Lung (tissue), 12 donors: ENCODE data around the gene FZR1. TPM values are rescaled to one million over a fixed set of nuclear protein-coding genes. Genes with fewer than 3 reads are reported as not detected.
A peak's percentile ranks its signal among the peaks of the same experiment; 100 is the strongest.

ENCODE experiments used
- ATAC-seq: fragments of 200-7000 bp; cut with Tn5 transposase; one replicate; pipeline ENCODE4 v1.9.1; 2020; ENCODE audit warnings: moderate number of reproducible peaks; ENCODE audit not compliant: insufficient read depth, low FRiP score
- DNase-seq, 3 donors: peaks; one replicate each; pipeline ENCODE4 v3.0.0-alpha.2; 2013 to 2017
- H3K27ac ChIP-seq, 2 donors: one replicate each; pipeline ENCODE4 v1.5.1; 2013; ENCODE audit warnings: mild to moderate bottlenecking in 2 of 2, moderate library complexity in 2 of 2, control low read depth in 1 of 2, inconsistent platforms in 1 of 2, low read depth in 1 of 2, low read length in 1 of 2
- H3K27me3 ChIP-seq, 3 donors: one replicate each; pipeline ENCODE4 v1.5.1; 2013; ENCODE audit warnings: low read length in 2 of 3; ENCODE audit not compliant: control insufficient read depth in 3 of 3, insufficient read depth in 3 of 3
- H3K36me3 ChIP-seq, 4 donors: one replicate each; pipeline ENCODE4 v1.5.1; 2013; ENCODE audit warnings: low read length in 4 of 4, mild to moderate bottlenecking in 1 of 4, moderate library complexity in 1 of 4; ENCODE audit not compliant: control insufficient read depth in 4 of 4, insufficient read depth in 4 of 4
- H3K4me1 ChIP-seq, 5 donors: one replicate each; pipeline ENCODE4 v1.5.1; 2013; ENCODE audit warnings: low read length in 5 of 5, mild to moderate bottlenecking in 2 of 5, moderate library complexity in 1 of 5; ENCODE audit not compliant: control insufficient read depth in 5 of 5, insufficient read depth in 5 of 5
- H3K4me3 ChIP-seq: one replicate; pipeline ENCODE4 v1.5.1; 2013; ENCODE audit warnings: mild to moderate bottlenecking, control low read depth, moderate library complexity
- H3K9ac ChIP-seq, 2 donors: one replicate each; pipeline ENCODE4 v1.5.1; 2013; ENCODE audit warnings: low read length in 2 of 2, control low read depth in 1 of 2; ENCODE audit not compliant: insufficient read depth in 1 of 2
- H3K9me3 ChIP-seq, 4 donors: one replicate each; pipeline ENCODE4 v1.5.1; 2013; ENCODE audit warnings: low read length in 3 of 4, mild to moderate bottlenecking in 1 of 4, moderate library complexity in 1 of 4; ENCODE audit not compliant: control insufficient read depth in 4 of 4, insufficient read depth in 3 of 4
- CTCF ChIP-seq: IDR thresholded peaks from 2 replicates; pipeline ENCODE4 v1.5.1; 2012; ENCODE audit warnings: mild to moderate bottlenecking; ENCODE audit errors: control extremely low read depth, extremely low read depth
- WGBS, 2 donors: extraction: QIAGEN DNeasy Blood & Tissue Kit; methylation state at CpG; one replicate each; pipeline ENCODE4 v1.1.7; 2013; 5-methylcytosine and 5-hydroxymethylcytosine counted together
- polyA plus RNA-seq, 2 donors: library from polyadenylated mRNA; stranded (reverse); fragments of 200-250 nt; gene quantifications; one replicate each; pipeline ENCODE4 v1.2.1, GENCODE V29; 2013
- total RNA-seq, 2 donors: library from RNA; depleted of rRNA in 1 of 2; stranded (reverse); fragments of >200 nt in 1 of 2; gene quantifications; one replicate each; pipeline ENCODE4 v1.2.1, GENCODE V29; 2014 to 2021
- donor health status: control.
- donor health status: control.
- donor health status: Bipolar disorder and iron deficiency.
- donor health status: healthy.
- donor health status: DM: yes; HTN: yes; CAD: no.

The FZR1 gene
- total and polyA plus RNA-seq, 4 donors, result 20.0 to 45.8 (median 28.3) TPM

GRCh38 chr19:3575949-3576673, 70.0 kb downstream of the FZR1 start:
- Histone ChIP-seq H3K36me3 (peaks cover 0 to 13% (median 7%) of the 10 kb centered on the region in 4 donors), H3K9ac (no peak overlapping the region), H3K27ac (no peak overlapping the region), H3K9me3 (no peaks in the 10 kb centered on the region), H3K4me1 (peaks cover 0 to 35% (median 14%) of the 10 kb centered on the region in 5 donors), H3K4me3 (no peak overlapping the region), H3K27me3 (no peaks in the 10 kb centered on the region)
- DNase-seq (no peak), ATAC-seq (no peak)
- TF ChIP-seq CTCF, result no peak
- WGBS, 2 donors, result 87% methylated on average over 29 of the region's 29 CpGs

- no peak overlapping the region for H3K27ac ChIP-seq
- no peak overlapping the region for H3K9ac ChIP-seq
Observed at GRCh38 chr19:3576696-3577443, 70.8 kb downstream of the FZR1 start.

GRCh38 chr19:3577723-3578344, 71.7 kb downstream of the FZR1 start:
- H3K27me3 ChIP-seq, result no peaks in the 10 kb centered on the region
- peaks cover 0 to 13% (median 7%) of the 10 kb centered on the region in 4 donors for H3K36me3 ChIP-seq
- TF ChIP-seq CTCF, result no peak
- H3K9ac ChIP-seq, result no peak overlapping the region
- no peak overlapping the region for H3K4me3 ChIP-seq
- ATAC-seq (no peak), DNase-seq (no peak)
- H3K4me1 ChIP-seq, result peaks cover 0 to 30% (median 10%) of the 10 kb centered on the region in 5 donors
- 93% methylated on average over 58 to 60 of the region's 60 CpGs for WGBS, 2 donors
- H3K9me3 ChIP-seq, result no peaks in the 10 kb centered on the region
- no peak overlapping the region for H3K27ac ChIP-seq

More at GRCh38 chr19:3576696-3577443, 70.8 kb downstream of the FZR1 start:
- WGBS, 2 donors, result 53 to 56% methylated on average over 51 to 68 of the region's 78 CpGs
- H3K4me1 ChIP-seq, result peaks cover 0 to 35% (median 14%) of the 10 kb centered on the region in 5 donors
- ATAC-seq (no peak), DNase-seq (peak; percentile 81 to 94 (median 89))
- TF ChIP-seq CTCF, result no peak
- no peaks in the 10 kb centered on the region for H3K9me3 ChIP-seq
- peaks cover 0 to 13% (median 7%) of the 10 kb centered on the region in 4 donors for H3K36me3 ChIP-seq
- H3K4me3 ChIP-seq, result no peak overlapping the region
- H3K27me3 ChIP-seq, result no peaks in the 10 kb centered on the region
